WERI-Rb-1 (cell line): Measurements from ENCODE around the gene GNG7.
"Not testable (repeated sequence)": the region's sequence is repeated elsewhere in the genome, so short reads cannot be mapped to it uniquely, and the experiment has no call there.

Experiments
- DNase-seq: peaks from one replicate; pipeline ENCODE4 v3.0.0-alpha.2; 2020
- H3K27ac ChIP-seq: fragments of 250-450 bp; sonication (Bioruptor Pico); 2 replicates; pipeline ENCODE4 v1.5.1; 2020; ENCODE audit warnings: mild to moderate bottlenecking, moderate library complexity
- H3K27me3 ChIP-seq: fragments of 250-450 bp; sonication (Bioruptor Pico); 2 replicates; pipeline ENCODE4 v1.5.1; 2021; ENCODE audit warnings: mild to moderate bottlenecking, low read depth, moderate library complexity; ENCODE audit not compliant: insufficient read depth, severe bottlenecking
- H3K36me3 ChIP-seq: fragments of 250-450 bp; sonication (Bioruptor Pico); 2 replicates; pipeline ENCODE4 v1.5.1; 2020; ENCODE audit warnings: mild to moderate bottlenecking, moderate library complexity
- H3K4me3 ChIP-seq: 2 replicates; pipeline ENCODE4 v1.5.1; 2011; ENCODE audit warnings: low read depth, mild to moderate bottlenecking, control low read depth, low read length
- H3K9me3 ChIP-seq: fragments of 250-450 bp; sonication (Bioruptor Pico); 2 replicates; pipeline ENCODE4 v1.5.1; 2021; ENCODE audit warnings: mild to moderate bottlenecking, moderate library complexity; ENCODE audit not compliant: severe bottlenecking
- TF ChIP-seq, protein P1 (sequence below): IDR thresholded peaks from 2 replicates; pipeline ENCODE4 v1.5.1; 2011; ENCODE audit warnings: low read depth, mild to moderate bottlenecking, control low read depth, inconsistent platforms, low read length

Gene GNG7

DNA sequence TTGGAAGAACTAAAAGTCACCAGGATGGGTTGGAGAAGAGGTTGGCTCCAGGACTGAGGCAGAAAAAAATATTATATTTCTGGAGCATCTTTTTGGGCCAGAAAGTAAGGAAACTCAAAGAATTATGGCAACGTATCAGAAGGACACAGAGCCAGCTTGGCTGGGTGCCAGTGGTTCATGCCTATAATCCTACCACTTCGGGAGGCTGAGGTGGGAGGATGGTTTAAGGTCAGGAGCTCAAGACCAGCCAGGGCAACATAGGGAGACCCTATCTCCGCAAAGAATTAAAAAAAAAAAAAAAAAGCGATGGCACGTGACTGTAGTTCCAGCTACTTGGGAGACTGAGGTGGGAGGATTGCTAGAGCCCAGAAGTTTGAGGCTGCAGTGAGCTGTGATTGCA, 118.5 kb downstream of the GNG7 start:
- H3K27me3 ChIP-seq = no peaks in the 10 kb centered on the region
- H3K36me3 ChIP-seq = no peaks in the 10 kb centered on the region
- H3K4me3 ChIP-seq = no peak overlapping the region
- TF ChIP-seq, protein P1, sequence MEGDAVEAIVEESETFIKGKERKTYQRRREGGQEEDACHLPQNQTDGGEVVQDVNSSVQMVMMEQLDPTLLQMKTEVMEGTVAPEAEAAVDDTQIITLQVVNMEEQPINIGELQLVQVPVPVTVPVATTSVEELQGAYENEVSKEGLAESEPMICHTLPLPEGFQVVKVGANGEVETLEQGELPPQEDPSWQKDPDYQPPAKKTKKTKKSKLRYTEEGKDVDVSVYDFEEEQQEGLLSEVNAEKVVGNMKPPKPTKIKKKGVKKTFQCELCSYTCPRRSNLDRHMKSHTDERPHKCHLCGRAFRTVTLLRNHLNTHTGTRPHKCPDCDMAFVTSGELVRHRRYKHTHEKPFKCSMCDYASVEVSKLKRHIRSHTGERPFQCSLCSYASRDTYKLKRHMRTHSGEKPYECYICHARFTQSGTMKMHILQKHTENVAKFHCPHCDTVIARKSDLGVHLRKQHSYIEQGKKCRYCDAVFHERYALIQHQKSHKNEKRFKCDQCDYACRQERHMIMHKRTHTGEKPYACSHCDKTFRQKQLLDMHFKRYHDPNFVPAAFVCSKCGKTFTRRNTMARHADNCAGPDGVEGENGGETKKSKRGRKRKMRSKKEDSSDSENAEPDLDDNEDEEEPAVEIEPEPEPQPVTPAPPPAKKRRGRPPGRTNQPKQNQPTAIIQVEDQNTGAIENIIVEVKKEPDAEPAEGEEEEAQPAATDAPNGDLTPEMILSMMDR = no peak
- H3K9me3 ChIP-seq = peaks cover 5% of the 10 kb centered on the region
- no peak for DNase-seq
- H3K27ac ChIP-seq = no peak overlapping the region

DNA sequence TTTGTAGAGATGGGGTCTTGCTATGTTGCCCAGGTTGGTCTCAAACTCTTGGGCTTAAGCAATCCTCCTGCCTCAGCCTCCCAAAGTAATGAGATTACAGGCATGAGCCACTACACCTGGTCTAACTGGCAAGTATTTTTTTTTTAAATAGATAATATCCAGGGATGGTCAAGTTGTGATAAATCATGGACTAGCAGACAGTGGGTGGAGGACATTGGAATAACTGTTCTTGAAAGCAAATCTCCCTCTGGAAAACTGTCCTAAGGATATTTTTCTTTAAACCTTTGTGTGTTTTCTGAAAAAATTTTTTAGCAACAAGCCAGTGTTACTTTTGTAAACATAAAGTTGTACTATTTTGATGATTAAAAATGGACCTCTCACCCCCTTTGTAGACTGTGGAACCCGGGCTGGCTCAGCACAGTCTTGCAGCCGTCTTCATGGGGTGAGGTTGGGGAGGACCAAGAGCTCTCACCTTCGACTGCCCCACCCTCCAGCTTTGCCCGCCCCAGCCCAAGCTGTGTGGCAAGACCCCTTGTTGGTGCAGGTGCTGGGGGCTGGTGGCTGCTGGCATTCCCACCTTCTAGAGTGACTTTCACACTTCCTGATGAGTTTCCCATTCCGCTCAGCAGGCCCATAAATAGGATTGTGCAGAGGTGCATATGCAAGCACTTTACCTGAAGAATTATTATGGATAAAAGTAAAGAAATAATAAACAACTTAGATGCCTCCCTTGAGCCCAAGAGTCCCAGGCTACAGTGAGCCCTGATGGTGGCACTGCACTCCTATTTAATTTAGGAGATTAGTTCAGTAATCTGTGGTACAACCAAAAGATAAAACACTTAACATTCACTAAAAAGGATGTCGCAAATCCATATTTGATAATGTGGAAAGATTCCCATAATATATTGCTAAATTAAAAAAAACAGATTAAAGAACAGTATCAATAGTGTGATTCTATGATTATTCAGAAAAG, 119.2 kb downstream of the GNG7 start:
- no peaks in the 10 kb centered on the region for H3K27me3 ChIP-seq
- no peak for DNase-seq
- H3K27ac ChIP-seq = no peak overlapping the region
- no peaks in the 10 kb centered on the region for H3K36me3 ChIP-seq
- no peak overlapping the region for H3K4me3 ChIP-seq
- peaks cover 5% of the 10 kb centered on the region for H3K9me3 ChIP-seq
- TF ChIP-seq, protein P1 = no peak

DNA sequence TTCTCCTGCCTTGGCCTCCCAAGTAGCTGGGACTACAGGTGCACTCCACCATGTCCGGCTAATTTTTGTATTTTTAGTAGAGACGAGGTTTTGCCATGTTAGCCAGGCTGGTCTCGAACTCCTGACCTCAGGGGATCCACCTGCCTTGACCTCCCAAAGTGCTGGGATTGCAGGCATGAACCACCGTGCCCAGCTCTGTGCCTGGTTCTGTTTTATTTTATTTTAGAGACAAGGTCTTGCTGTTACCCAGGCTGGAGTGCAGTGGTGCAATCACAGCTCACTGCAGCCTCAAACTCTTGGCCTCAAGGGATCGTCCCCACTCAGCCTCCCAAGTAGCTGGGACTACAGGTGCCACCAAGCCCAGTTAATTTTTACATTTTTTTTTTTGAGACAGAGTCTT, 122.1 kb downstream of the GNG7 start:
- not testable (repeated sequence) for H3K27ac ChIP-seq, DNase-seq, H3K9me3 ChIP-seq, H3K27me3 ChIP-seq, H3K4me3 ChIP-seq, H3K36me3 ChIP-seq

DNA sequence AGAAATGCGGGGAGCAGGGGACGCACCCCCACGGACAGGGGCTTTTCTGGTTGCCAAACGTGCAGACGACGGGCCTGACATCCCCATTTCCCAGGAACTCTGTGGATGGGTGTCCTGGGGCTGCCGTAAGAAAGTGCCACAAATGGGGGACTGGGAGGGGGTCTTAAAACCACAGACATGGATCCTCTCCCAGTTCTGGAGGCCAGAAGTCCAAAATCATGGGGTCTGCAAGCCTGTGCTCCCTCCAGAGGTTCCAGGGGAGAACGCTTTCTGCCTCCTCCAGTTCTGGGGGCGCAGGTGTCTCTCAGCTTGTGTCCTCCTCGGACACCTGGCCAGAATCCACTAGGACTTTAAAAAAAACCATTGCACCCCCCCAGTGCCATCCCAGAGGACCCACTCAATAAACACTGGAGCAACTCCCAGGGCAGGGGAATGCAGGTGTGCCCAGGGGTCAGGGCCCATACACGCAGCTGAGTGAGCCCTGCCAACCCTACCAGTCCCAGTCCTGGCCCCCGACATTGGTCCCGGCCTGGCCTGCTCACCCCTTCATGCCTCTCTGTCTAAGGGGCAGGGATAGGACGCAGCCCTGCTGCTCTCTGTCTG, 122.7 kb downstream of the GNG7 start:
- Histone ChIP-seq H3K9me3 (peaks cover 5% of the 10 kb centered on the region), H3K4me3 (no peak overlapping the region), H3K27ac (no peak overlapping the region), H3K27me3 (no peaks in the 10 kb centered on the region), H3K36me3 (no peaks in the 10 kb centered on the region)
- no peak for DNase-seq
- TF ChIP-seq, protein P1 = no peak

DNA sequence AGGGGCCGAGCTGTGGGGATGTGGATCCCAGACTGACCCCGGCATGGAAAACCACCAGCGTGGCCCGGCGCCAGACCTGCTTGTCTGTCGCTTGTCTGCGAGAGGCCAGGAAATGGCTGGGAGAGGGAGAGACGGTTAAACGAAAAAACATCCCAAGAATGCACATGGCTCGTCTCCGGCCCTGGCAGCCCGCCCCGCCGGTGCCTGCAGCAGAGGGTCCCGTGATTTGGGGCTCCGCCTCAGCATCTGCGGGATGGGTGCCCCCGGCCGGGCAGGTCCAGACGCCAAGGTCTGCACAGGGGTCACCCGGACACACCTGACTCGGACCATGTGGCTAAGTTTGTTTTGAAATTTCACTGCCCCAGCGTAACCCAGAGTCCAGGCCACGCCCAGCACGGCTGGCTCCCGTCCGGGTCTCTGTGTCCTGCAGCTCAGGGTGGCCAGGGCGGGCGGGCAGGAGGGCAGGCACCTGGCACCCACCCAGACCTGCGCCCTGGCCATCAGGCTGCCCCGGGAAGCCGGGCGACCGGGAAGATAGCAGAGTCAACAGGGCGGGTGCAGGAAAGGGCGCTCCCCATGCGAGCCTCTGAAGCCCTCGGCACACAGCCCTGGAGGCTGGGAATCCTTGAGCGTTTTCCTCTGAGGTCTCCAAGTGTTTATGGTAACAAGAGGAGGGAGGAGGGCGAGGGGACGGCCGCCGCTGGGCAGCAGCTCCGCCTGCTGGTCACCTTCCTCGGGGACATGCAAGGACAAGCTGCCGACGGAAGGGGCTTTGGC, 123.4 kb downstream of the GNG7 start:
- Histone ChIP-seq H3K9me3 (peaks cover 5% of the 10 kb centered on the region), H3K27ac (no peak overlapping the region), H3K27me3 (no peaks in the 10 kb centered on the region), H3K36me3 (no peaks in the 10 kb centered on the region), H3K4me3 (peak overlapping the region; percentile 33)
- TF ChIP-seq, protein P1 = peak; percentile 99
- peak; percentile 85 for DNase-seq

DNA sequence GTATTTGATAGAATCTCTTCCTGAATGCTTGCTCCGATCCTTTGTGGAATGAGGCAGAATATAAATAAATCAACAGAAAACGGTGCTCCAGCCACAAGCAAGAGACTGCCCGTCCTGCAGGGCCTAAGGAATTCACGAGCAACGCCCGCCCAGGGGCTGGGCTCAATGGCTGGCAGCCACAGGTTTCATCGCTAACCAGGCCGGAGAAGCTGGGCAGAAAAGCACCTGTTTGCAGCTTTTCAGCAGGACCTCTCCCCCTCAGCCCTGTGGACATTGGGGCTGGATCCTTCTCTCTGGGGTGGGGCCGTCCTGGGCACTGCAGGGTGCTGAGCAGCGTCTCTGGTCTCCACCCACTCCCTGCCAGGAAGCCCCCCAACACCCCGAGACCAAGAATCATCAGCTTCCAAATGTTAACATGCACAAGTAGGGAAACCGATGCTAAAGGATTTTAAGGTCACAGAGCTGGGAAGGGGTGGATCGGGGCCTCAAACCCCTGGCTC, 124.1 kb downstream of the GNG7 start:
- H3K27ac ChIP-seq = no peak overlapping the region
- TF ChIP-seq, protein P1 = no peak

More for the DNA sequence above, 124.1 kb downstream of the GNG7 start:
- Histone ChIP-seq H3K36me3 (no peaks in the 10 kb centered on the region), H3K27me3 (no peaks in the 10 kb centered on the region), H3K4me3 (no peak overlapping the region), H3K9me3 (peaks cover 5% of the 10 kb centered on the region)
- no peak for DNase-seq
